GM18526 (cell line): Measurements from ENCODE around the gene FGFBP2.

Experiments
- POLR2A ChIP-seq: IDR thresholded peaks from 3 replicates; pipeline ENCODE4 v1.6.1; 2011; ENCODE audit not compliant: insufficient read length; ENCODE audit errors: extremely low read depth

FGFBP2 gene

GRCh38 chr4:15948826-15949225 is 14.1 kb downstream of the FGFBP2 start:
- no peak for TF ChIP-seq POLR2A

DNA sequence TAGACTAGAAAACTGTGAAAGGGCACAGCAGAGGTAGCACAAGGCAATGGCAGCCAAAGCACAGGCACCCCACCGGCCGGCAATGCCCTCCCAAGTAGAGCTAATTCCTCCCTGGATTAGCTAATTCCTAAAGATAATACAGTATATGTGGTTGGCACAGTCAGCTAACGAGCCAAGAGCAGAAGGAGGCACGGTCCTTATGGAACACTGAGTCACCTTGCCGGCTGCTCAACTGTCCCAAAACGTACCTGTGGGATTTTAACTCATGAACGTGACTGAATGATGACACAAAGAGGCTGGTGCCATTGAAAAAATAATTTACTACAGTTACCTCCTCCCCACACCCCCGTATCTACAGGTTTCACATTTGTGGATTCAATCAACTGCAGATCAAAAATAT is 15.3 kb downstream of the FGFBP2 start:
- no peak for TF ChIP-seq POLR2A

DNA sequence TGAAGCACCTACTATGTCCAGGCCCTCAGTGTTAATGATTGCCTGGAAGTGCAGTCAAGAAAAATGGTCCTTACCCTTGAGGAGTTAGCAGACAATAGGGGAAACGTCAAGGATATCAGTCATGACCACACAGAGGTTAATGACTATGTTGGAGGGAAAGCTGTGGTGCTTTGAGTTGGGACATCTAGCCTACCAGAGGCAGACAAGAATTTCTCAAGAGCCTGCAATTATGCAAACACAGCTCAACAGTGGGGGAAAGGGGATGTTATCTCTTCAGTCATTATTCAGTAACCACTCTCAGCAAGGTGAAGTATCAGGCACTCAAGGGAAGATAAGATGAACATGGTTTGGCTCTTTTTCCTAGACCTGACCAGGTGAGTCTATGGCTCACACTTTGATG is 17.5 kb downstream of the FGFBP2 start:
- no peak for TF ChIP-seq POLR2A

DNA sequence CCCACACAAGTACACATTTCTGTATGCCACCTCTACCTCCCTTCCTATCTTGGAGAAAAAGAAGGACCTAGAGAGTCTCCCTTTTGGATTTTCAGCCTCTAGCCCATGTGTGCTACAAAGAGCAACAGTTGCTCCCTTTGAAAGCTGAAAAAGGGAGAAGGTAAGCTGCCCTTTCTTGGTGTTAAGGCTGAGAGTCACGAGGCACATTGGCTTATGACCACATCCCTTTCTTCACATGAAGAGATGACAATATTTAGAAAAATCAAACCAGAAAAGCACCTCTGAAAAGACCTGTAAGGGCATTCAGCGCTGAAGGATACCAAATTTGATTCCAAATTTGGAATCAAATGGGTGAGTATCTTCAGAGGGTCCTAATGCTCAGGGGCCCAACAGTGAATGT is 18.1 kb downstream of the FGFBP2 start:
- TF ChIP-seq POLR2A: no peak

- no peak for TF ChIP-seq POLR2A
Measured at GRCh38 chr4:15942283-15942682, 20.7 kb downstream of the FGFBP2 start.

GRCh38 chr4:15938640-15939039 is 24.3 kb downstream of the FGFBP2 start, which contains the start of gene FGFBP1:
Gene FGFBP1, minus strand, starts transcription at chr4:15938740. Its CDS starts 2,108 bp downstream, at chr4:15936632.
- TF ChIP-seq POLR2A: no peak

- TF ChIP-seq POLR2A: no peak
Measured at GRCh38 chr4:15938182-15938581, 24.8 kb downstream of the FGFBP2 start.

GRCh38 chr4:15936495-15936894 is 26.5 kb downstream of the FGFBP2 start:
- no peak for TF ChIP-seq POLR2A

GRCh38 chr4:15935504-15936402 is 27.2 kb downstream of the FGFBP2 start:
- TF ChIP-seq POLR2A: no peak

DNA sequence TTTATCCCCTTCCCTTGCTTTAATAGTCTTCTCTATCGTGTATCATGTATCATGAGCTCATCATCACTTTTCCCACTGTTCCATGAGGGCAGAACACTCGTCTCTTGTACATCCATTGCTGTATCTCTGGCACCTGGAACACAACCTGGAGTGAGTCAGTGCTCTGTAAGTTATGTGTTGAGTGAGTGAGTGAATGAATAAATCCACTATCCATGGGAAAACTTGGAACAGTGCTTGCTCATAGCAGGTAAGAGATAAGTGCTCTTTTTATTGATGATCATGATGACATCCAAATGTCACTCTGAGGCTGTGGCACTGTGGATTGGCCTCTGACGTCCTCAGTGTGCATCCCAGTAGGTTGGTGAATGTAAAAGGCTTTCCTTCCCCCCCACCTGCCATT is 28.7 kb downstream of the FGFBP2 start:
- TF ChIP-seq POLR2A: no peak

- no peak for TF ChIP-seq POLR2A
Measured at GRCh38 chr4:15931451-15932210, 31.3 kb downstream of the FGFBP2 start.

GRCh38 chr4:15930314-15930713 is 32.7 kb downstream of the FGFBP2 start:
- no peak for TF ChIP-seq POLR2A

DNA sequence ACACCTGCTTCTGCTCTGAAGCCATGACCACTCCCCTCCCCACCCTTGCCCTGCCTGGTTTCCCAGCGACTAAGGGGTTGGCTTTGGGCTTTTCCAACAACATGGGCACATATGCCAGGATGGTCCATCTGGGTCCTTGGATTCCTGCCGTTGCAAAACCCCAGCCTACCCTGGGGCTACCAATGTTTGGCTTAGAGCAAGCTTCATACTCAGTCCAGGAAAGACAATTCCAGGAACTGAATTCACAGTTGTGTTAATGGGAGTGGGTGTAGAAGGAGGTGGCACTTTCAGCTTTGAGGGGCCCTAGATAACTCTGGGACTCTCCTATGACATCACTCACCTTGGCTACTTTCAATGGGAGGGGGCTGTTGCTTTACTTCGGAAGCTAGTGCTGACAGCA is 33.4 kb downstream of the FGFBP2 start:
- TF ChIP-seq POLR2A: no peak

DNA sequence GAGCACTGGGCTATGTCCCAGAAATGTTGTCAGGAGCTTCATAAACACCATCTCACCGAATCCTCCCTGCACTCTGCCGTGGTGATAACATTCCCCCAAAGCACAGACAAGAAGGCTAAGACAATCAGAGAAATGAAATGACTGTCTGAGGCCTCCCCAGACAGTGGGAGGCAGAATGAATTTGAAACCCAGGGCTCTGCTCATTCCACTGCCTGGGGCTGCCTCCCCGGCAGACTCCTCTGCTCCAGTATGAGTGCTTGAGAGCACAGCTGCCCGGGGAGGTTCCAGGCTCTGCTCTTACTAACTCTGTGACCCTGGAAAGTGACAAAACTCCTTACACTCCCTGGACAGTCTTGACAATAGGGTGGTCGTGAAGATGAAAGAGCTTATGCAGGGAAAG is 34.1 kb downstream of the FGFBP2 start:
- no peak for TF ChIP-seq POLR2A

DNA sequence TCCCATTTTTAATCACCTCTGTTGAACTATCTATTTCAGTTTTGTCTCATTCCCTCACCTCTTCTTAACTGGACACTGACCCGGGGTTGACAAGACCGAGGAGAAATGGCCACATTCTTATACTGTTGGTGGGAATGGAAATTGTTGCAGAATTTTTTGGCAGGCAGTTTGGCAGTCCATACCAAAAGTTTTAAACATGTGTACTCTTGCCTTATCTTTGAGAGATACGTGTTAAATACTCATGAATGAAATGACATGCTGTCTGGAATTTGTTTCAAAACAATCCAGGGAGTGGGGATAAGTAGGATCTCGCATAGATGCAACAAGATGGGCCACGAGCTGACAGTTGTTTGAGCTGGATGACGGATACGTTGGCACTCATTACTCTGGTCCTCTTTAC is 36.5 kb downstream of the FGFBP2 start:
- no peak for TF ChIP-seq POLR2A

DNA sequence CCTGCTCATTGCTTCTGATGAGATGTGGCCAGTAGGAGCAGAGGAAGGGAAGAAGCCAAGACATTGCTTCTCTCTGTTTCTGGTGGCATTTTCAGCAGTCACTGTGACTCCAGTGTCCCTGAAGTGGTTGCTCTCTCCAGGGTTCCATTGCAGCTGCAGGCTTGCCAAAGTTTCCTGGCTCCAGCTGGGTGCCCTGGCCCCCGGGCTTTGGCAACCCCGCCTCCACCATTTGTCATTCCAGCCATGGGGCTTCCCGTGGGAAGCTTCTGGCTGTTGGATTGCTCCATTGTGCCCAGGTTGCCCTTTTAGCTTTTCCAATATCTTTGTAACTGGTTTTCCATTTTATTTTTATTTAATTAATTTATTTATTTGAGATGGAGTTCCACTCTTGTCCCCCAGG is 37.1 kb downstream of the FGFBP2 start:
- no peak for TF ChIP-seq POLR2A
